GM21360 (cell line): ENCODE results near the gene CNTN4.

Experiments used
- ATAC-seq: cut with Tn5 transposase; IDR thresholded peaks from one replicate; pipeline ENCODE4 v1.9.1; 2021; ENCODE audit warnings: mild to moderate bottlenecking, moderate library complexity; ENCODE audit not compliant: unreplicated experiment

CNTN4 gene

DNA sequence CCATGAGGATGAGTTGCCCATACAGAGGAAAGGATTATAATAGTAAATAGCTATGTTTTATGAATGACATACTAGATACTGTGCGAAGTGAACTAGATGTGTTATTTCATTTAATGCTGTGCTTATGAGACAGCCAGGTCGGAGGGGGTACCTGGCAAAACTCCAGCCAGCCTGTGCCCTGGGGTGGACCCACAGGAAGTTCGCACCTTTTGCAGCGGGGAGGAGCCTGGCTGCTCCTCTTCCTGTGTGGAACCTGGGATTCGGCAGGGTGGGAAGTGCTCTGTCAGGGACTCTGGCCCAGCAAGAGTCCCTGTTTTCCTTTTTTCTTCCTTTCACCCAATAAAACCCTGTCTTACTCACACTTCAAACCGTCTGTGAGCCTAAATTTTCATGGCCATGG, 559.3 kb downstream of the CNTN4 start:
- no peak for ATAC-seq

DNA sequence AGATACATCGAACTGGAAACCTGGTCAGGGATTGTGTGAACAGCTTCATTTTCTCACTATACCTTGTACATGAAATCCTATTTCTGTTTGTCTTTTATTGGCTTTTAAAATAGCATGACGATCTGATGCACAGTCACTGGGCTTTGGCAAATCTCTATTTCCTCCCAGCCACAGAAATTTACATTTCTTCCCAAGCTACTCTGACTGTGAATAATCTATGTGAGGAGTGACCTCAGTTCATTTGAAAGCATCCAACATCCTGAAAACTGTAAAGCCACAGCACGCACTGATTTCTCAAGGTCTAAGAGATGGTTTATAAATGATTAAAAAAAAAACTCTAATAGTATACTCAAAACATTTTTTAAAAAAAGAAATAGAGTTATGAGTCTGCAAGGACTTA, 561.2 kb downstream of the CNTN4 start:
- no peak for ATAC-seq

DNA sequence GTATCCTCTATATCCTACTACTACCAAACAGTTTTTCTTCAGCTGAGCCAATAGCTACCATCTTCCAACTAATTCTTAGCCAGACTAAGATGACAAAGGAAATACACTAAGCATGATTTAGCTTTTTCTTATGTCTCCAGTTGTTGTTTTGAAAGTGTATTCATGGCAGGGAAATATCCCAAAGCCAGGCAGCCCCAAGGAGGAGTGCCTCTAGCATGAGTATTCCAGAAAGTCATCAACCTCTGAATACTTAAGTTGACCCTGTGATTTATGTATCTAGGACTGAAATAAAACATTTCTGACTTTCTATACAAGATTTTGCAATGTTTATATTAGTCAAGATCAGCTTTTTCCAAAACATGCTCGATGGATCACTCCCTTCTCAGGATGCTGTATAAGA, 562.4 kb downstream of the CNTN4 start:
- no peak for ATAC-seq

DNA sequence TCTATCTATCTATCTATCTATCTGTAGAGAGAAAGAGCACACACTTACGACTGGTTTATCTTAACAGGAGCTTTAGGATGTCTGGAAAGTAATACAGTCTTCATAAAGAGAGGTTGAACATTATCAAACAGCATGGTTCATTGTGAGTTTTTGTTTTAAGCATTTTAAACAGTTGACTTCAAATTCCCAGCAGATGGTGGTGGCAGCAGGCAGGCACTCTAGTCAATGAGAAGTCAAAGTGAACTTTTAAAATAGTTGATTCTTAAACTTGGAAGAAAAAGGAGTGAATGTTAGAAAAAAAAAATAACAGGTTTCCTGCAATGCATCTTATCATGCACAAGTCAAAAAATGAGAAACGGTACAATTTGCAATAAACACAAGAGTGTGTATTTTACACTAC, 578.8 kb downstream of the CNTN4 start:
- ATAC-seq: no peak

DNA sequence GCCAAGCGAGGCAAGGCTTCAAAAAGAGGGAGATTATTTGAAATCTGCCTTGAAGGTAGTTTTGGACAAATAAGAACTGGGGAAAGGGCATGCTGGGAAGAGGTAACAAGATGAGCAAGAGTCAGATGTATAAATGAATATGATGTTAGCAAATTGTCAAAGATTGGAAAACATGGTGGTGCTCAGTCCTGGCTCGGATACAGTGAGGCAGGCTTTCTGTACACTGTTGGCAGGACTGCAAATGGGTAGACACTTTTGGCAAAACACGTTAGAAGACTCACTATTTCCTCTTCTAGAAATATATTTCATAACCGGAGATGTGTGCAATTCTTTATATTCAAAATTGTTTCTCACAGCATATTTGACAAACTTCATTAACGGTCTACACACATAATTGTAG, 581.6 kb downstream of the CNTN4 start:
- no peak for ATAC-seq

DNA sequence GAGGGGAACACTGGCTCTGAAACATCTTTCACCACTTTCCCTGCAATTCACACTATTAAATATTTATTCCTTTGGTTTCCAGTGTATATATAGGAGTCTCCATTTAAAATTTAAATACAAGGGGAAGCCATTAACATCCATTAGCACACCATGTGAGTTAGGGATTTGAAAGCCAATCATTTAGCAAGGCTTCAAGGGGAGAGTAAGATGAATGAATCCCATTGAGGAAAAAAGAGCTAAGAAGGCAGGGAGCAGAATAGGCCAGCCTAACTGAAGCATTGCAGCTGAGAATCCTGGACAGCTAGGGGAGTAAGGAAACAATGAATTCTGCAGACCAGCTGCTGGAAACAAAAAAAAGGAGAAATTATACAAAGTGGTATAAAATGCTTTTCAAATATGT, 585.4 kb downstream of the CNTN4 start:
- no peak for ATAC-seq

DNA sequence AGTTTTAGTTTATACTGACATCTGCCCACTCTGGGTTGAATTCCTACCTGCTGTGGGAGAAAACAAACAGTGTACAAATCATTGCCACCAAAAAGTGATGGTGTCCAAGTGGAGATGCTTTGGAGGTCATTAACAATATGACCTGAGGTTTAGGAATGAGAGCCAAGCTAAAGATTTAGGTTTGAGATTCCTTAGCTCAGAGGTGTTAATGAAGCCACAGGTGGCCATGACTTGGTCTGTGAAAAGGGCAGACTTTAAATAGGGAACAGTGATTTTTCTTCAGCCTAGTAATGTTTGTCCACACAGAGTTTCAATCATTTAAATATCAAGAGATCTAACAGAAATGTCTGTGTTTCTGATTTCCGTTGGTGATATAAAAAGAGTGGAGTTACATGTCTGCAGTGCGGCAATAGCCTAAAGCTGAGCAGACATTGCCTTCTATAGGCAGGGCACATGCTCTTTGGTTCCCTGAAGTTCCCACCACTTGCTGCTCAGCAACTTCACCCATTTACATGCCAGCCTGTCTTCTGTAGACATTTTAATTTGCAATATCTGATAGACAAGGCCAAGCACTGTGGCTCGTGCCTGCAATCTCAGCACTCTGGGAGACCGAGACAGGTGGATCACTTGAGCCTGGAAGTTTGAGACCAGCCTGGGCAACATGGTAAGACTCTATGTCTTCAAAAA, 588.3 kb downstream of the CNTN4 start:
- no peak for ATAC-seq

DNA sequence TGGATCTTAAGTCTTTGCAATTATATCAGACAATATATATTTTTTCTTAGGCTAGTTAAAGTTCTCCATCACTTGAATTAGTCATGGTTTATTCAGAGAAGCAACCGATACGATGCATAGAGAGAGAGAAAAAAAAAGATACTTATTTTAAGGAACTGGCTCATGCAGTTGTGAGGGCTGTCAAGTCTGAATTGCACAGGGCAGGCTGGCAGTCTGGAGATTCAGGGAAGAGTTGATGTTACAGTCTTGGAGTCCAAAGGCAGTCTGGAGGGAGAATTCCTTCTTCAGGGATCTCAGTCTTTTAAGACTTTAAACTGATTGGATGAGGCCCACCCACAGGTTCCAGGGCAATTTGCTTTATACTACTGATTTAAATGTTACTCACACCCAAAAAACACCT, 598.9 kb downstream of the CNTN4 start:
- no peak for ATAC-seq

DNA sequence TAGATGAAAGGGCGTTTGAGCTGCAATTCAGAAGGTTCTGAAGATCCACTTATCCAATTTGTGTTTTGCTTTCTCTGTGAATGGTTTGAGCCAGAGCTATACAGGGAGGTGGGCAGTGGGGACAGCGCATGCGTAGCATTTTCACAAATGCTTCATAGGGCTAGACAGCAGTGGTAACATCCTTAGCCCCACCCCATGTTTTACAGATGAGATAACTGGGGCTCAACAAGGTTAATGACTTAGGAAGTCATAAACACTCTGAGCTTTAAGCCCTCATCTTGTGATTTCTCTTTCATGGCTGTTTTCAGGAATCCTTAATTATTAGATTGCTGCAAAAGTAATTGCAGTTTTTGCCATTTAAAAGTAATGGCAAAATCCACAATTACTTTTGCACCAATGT, 602.8 kb downstream of the CNTN4 start:
- no peak for ATAC-seq

DNA sequence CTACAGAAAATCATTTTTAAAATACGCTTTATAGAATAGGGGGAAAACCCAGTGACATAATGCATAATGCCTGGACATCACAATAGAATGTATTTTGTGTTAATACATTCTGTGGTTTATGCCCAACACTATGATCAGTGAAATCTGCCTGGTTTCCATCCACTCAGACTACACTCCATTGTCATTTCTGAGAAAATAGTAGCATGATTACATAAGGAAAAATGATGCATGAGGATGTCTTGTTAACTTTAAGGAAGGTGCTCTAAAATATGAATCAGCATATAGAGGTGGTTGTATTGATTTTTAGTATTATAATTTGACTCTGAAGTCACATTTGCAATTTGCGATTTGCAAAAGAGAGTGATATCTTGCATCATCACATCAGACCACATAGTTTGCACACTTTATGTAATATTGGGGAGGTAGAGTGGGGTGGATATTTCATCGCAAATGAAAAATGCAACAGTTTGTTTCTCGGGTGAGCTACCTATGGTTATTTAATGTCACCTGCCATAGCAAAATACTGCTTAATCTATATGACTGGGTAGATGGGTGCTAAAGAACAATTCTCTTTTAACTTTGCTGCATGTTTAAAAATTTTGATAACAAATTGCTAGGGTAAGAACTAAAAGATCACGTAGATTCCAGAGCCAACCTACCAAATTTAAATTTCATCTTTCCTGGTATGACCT, 607.6 kb downstream of the CNTN4 start:
- ATAC-seq: no peak

DNA sequence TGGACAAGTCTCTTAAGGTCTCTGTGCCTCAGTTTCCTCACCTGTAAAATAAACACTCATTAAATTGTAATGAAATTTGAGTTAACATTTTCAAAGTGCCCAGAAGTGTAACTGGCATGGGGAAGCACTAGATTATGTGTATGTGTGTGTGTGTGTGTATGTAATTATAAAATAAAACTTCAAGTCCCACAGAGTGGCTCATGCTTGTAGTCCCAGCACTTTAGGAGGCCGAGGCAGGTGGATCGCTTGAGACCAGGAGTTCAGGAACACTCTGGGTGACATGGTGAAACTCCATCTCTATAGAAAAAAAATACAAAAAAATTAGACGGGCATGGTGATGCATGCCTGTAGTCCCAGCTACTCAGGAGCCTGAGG, 608.2 kb downstream of the CNTN4 start:
- ATAC-seq: no peak

DNA sequence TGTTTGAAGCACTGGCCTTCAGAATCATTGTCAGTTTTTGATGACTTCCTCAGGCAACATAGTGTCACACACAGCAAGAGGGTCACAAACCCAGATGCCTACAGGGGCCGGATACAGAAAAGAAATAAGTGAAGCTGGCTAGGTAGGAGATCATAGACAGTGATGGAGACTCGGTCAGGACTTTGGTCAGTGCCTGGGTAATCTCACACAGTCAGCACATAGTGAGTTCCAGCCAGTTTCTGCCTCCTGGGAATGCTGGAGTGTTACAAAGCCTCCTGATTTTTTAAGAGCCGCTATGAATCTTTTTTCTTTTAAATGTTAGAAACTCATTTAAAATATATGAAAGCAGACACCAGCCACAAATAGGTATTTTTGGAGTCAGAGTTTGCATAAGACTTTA, 612.4 kb downstream of the CNTN4 start:
- ATAC-seq: no peak

DNA sequence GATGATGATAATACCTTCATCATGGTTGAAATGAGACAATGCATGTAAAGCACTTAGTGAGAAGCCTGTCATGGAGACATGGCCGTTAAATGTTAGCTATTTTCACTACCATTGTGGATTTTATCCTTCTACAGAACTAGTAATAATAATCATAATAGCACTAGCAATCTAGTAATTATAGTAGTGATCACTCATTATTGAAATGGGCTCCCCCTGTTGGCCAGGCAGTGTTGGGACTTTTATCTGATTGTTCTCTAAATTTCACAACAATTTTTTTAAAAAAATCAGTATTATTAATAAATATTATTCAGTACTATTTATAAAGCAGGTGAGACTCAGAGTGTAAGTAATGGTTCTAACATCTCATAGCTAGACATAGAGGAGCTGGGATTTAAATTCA, 615.3 kb downstream of the CNTN4 start:
- ATAC-seq: no peak

DNA sequence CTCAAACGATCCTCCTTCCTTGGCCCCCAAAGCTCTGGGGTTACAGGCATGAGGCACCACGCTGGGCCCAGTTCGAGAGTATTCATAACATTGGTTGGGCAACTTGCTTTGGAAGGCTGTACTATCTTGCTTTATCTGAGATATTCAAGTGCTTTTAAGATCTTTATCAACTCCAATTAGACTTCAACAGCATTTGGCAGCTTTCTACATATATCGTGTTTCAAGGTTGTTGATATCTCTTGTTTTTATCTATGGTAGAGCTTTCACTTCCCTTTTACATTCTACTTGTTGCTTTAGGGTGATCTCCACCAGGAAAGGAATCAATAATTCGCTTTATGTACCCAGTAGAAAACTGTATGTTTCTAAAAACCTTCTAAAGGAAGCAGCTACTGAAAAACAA, 616.2 kb downstream of the CNTN4 start:
- peak; percentile 50 for ATAC-seq

DNA sequence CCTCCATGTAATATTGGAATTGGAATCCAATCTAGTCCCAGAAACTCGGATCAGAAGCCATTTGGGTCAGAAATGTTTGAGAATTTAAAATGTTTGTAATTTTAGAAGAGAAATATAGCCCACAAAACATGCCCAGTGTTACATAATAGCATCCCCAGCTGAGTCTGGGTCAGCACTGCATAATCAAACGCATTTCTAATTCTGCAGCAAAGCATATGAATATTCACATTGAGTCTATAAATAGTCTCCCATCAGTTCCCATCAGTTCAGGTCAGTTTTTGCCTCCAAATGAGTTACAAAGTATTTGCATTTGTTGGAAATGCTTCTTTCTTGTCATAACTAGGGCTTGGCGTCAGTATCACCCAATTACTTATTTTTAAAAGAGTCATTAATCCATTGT, 628.4 kb downstream of the CNTN4 start:
- no peak for ATAC-seq

DNA sequence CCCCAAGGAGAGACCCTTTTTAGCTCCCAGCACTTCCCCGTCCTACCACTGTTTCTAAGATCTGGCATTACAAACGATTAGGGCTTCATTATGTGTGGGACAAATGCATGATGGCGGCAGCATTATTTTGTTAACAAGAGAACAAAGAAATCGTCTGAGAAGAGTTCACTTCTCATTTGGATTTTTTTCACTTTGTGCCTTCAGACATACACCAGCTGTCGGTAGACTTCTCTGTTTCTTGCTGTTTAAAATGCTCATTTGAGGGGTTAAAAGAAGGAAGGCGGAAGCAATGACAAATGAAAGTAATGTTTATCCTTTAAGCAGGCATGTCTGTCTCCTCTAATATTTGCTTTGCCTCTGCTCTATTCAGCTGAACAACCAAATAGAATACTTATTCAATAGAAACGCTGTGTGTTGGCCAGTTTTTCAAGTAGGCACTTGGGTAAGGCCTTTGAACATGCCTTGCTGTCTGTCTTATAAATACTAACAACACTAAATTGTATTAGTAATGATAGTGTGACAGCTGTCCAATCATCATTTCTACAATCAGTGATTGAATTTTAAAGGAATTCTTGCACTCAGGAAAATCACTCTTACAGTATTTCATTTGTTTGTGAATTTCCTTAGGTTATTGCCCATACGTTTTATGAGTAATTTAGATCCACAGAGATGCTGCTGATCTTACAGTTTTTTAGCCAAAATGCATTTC, 629.1 kb downstream of the CNTN4 start:
- ATAC-seq: no peak

DNA sequence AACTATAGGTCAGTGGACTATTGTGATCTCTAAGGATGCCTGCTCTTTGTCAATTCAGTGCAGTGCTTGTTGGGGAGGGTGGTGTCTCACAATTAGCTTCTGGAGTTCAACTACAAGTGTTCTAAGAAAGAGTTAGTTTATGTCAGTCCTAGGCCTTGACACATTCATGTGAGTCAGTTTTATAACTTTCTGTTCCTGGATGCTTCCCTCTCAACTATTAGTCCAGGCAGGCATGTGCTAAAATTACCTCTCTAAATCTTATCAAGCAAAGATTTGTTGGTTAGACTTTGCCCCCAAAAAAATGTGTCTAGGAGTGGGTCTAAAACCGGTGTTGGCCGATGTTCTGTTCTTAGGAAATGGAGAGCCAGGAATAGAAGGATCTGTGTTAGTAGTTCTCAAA, 633.2 kb downstream of the CNTN4 start:
- no peak for ATAC-seq

DNA sequence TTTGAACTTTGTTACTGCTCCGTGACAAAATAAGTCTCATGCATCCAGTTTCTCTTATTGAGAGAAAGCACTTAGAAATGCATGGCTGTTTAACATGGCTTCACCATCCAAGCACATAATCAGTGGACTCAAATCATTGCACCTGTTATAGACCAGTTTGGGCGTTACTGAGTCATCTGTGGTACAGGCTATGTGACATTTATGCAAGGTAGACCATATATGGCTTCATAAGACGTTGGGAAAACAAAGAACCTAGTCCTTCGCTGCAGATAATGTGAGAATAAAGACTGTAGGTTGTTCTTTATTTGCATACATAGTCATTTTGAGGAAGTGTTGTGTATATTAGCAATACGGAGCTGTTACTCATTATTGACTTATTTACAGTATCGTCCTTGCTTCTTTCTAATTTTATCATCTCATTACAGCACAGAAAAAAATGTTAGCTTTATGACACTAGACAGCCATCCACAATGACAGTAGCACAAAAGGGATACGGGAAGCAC, 636.8 kb downstream of the CNTN4 start:
- ATAC-seq: no peak

DNA sequence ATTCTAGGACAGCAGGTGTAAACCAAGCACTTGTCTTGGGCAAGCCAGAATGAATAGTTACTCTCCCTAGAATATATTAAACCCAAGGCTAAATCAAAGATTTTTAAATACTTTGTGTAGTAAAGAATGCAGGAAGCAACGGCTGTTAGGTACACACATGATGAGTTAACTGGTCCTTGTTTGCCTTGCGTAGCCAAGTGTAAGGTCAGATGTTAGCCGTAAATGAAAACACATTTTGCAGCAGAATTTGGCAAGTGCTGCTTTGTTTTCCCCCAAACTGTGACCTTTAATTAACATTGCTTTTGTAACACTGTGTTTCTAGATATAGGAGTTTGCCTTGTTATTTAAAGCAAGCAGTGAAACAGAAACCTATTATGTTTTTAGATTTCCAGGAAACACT, 642.9 kb downstream of the CNTN4 start:
- no peak for ATAC-seq

DNA sequence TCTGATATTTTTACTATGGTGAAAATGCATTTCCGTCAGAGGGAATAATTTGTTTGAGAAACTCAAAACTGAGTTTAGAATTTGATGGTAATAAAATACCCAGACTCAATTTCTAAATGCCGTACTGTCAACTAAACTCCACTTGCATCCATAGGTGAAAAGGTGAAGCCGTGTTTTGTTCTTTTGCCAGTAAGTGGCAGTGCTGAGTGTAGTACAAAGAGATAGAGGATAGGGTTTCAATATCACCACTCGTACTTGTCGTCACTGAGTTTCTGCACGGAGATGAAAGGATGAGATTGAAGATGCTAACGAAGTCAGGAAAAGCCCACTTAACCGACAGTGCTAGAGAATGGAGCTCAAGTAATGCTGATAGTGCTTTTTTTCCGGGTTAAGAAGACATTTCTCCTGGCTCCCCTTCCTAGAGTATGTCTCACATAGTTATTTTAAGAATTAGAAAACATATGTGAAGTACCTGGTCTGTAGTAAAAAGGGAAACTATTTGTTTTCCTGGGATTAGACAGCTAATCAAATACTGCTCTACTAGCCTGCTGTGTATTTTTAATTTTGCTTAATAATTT, 666.4 kb downstream of the CNTN4 start:
- no peak for ATAC-seq

DNA sequence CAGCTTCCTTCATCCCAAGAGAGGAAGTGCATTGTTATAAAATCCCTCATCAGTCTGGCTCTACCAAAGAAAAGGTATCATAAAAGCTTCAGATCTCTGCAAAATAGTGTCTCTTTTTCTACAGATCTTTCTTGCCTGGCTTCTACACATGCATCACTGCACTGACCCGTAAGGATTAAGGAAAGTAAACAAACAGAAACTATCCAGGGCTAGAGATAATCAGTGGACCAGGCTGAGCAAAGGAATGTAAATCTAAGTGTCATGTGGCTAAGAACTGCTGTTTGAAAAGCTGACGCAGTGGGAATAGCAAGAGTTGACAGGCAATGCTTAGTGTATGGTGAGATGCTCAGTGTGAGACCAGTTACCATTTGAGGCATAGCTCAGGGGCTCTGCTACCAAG, 671.8 kb downstream of the CNTN4 start:
- no peak for ATAC-seq

DNA sequence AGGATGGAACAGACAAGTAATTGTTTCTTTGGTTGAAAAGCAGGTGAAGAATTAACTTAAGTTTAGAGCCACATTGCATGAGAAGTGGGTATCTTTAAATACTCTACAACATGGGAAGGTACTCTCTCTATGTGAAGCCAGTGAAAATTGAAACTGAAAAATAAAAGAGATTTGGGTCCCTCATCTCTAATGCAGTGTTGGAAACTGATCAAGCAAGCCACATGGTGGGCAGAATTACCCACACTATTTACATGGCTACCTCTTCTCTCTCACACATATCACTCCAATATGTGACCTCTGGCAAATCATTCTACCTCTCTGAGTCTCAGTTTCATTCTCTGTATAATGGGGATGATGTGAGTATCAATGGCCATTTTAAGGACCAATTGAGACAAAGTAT, 672.5 kb downstream of the CNTN4 start:
- ATAC-seq: no peak
